Hepatocyte (in vitro differentiated cells): ENCODE measurements around the gene FBXW10.
"Not testable (repeated sequence)": the region's sequence is repeated elsewhere in the genome, so short reads cannot be mapped to it uniquely, and the experiment has no call there.

Experiments
- CTCF ChIP-seq: fragments of 200-600 bp; sonication (generic); IDR thresholded peaks from 2 replicates; pipeline ENCODE4 v1.5.1; 2016; ENCODE audit warnings: antibody characterized with exemption, mild to moderate bottlenecking; ENCODE audit not compliant: poor library complexity
- EZH2 ChIP-seq: fragments of 200-600 bp; sonication (generic); IDR thresholded peaks from 2 replicates; pipeline ENCODE4 v1.6.1; 2016; ENCODE audit warnings: antibody characterized with exemption, mild to moderate bottlenecking, borderline replicate concordance
- EZH2phosphoT487 ChIP-seq: fragments of 200-600 bp; sonication (generic); IDR thresholded peaks from one replicate; pipeline ENCODE4 v1.6.1; 2018; ENCODE audit warnings: antibody characterized with exemption, mild to moderate bottlenecking, low read depth, moderate library complexity; ENCODE audit not compliant: unreplicated experiment, severe bottlenecking

- not testable (repeated sequence) for TF ChIP-seq CTCF, EZH2, EZH2phosphoT487
Observed at GRCh38 chr17:18721775-18722547, 21.9 kb upstream of the FBXW10 start.
